Sciatic nerve (tissue), 2 donors: ENCODE measurements around the gene APOL2. TPM values are rescaled to one million over a fixed set of nuclear protein-coding genes. Genes with fewer than 3 reads are reported as not detected.
A peak's percentile ranks its signal among the peaks of the same experiment; 100 is the strongest.
"Not testable (repeated sequence)": the region's sequence is repeated elsewhere in the genome, so short reads cannot be mapped to it uniquely, and the experiment has no call there.

Experiments used
- ATAC-seq: fragments of 200-7000 bp; cut with Tn5 transposase; one replicate; pipeline ENCODE4 v1.9.1; 2020; ENCODE audit warnings: mild to moderate bottlenecking, moderate library complexity
- DNase-seq: peaks from one replicate; pipeline ENCODE4 v3.0.0-alpha.2; 2020; ENCODE audit warnings: low spot score
- intact Hi-C: fragments of 100-400 bp; cut with DNase I; formaldehyde crosslinking; loops from one replicate; pipeline ENCODE4 v1.14.2; 2022
- microRNA-seq: library from miRNA; unstranded; fragments of <30 nt; microRNA quantifications from one replicate; pipeline ENCODE4 v1.2.0, GENCODE V29; 2020
- total RNA-seq: library from RNA; stranded (reverse); fragmentation: NEBNext Ultra II Directional; extraction: Animal tissue kit (Norgen Biotek cat#: 25700); gene quantifications from one replicate; pipeline ENCODE4 v1.2.1, GENCODE V29; 2021
- donor health status: DM: no; HTN: no; CAD: no.
- donor health status: DM: no; HTN: no; CAD: no.

The APOL2 gene
- total RNA-seq, 1 donor from 2014 or later = 65.8 TPM

DNA sequence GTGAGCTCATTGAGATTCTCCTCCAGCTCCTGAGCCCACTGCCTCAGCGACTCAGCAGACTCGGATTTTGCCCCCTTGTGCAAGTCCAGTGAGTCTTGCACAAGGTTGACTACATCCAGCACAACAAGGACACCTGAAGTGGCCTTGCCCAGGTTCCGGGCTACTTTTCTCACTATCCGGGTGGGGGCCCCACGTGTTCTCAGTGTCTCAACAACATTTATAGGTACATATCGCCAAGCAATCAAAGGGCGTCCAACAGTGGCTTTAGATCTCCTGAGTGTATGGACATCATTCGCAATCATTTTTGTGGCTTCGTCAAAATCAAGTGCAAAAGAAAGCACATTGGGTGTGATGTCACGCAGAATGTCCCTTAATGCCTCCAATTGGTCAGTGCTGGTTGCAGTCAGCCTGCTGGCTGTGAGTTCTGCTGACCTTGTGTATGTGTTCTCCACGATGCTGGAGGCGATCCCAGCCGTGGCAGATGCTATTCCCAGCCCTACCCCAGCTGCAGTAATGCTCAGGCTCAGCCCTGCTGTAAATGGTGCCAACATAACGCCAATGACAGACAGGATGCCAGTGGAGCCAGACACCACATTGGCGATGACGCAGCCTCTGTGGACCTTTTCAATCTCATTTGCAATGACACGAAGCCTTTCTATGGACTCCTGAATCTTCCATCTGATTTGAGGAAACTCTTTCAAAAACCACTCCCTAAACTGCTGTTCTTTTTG lies 48.1 kb downstream of the APOL2 start:
- intact Hi-C loops = no loop called here
- ATAC-seq (peak; percentile 69), DNase-seq (no peak)

DNA sequence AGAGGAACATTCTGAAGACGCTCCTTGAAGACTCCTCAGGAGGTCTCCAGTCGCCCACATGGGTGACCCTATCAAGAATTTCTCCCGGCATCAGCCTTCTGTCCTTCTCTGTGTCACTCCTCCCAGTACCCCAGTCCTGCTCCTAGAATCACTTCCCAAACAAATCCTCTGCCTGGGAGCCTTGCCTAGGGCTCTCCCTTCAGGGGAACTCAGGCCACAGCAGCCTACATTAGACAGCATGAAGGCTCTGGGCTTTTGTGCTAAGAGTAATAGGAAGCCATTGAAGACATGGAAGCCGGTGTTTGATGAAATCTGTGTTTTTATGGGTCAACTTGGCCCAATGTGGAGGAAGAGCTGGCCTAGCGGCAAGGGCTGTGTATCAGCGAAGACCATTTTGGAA lies 51.5 kb downstream of the APOL2 start:
- DNase-seq, ATAC-seq, intact Hi-C loops: not testable (repeated sequence)

DNA sequence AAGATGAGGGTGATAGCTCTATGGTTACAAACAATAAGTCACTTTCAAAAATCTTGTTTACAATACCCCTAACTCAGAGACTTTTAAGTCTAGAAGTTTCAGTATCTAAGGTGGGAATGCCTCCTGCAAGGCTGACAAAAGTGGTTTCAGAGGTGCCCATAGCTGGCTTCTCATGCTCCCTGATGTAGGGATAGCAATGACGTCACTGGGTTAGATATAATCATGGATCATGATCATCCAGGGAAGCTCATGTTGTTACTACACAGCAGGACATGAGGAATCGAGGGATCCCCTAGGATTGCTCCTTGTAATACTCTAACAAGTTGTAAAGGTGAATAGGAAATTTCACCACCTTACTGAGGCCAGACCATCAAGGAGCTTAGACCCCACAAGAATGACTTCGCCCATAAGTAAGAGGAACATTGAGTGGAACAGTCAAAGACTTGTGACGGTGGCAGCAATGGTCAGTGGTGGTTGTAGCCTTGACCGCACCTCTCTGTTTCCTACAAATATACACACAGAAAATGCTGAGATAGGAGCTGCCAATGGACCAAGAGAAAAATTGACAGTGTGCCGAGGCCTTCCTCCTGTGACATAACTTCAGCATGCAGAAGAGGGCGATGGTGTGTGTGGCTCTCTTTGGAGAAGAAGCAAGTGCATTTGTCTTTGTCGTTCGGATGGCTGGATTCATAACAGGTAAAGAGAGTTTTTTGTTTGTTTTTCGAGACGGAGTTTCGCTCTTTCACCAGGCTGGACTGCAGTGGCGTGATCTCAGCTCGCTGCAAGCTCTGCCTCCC lies 53.3 kb downstream of the APOL2 start:
- no peak for ATAC-seq
- intact Hi-C loops = no loop called here

DNA sequence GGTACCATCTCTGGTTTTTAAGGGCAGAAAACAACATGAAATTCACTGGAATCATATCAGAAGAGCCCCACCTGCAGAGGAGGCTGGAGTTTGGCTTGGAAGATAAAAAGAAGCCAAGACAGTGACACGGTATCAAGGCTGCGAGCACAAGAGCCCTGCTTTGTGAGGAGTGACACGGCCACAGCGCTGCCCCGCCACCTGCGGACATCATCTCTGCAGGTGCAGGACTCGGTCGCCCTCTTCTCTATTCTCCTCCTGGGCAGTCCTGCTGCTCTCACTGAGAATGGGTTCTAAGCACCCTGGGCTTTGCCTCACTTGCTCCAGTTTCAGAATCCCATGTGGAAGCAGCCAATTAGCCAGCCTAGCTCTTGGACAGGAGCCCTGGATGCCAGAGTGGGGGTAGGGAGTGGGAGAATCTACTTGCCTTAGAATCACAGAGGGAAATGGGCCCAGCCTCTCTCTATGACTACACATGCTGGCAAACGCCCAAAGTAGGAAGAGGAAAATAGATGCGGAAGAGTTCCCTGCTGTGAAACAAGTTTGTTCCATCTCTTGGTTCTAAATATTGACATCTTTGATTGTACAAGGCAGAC lies 54.8 kb downstream of the APOL2 start:
- intact Hi-C loops = no loop called here
- ATAC-seq = no peak
- DNase-seq = no peak

More for the DNA sequence above, 53.3 kb downstream of the APOL2 start:
- no peak for DNase-seq

DNA sequence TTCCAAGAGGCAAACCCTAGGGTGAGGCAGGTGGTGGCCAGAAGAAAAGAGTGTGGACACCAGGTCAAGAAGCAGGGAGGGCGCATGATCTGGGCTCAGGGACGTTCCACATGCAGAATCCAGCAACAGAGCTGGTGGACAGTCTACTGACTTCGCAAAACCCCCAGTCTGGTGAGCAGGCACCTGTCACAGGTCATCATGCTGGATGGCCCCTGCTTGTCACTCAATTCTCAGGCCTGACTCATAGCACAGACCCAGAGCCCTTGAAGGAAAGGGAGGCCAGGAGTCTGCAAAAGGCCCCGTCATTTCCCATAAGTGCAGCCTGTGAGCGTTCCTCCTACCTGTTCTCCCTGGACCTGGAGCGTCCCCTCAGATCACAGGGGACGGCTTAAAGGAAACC lies 55.9 kb downstream of the APOL2 start:
- DNase-seq (no peak), ATAC-seq (no peak)
- intact Hi-C loops = no loop called here

DNA sequence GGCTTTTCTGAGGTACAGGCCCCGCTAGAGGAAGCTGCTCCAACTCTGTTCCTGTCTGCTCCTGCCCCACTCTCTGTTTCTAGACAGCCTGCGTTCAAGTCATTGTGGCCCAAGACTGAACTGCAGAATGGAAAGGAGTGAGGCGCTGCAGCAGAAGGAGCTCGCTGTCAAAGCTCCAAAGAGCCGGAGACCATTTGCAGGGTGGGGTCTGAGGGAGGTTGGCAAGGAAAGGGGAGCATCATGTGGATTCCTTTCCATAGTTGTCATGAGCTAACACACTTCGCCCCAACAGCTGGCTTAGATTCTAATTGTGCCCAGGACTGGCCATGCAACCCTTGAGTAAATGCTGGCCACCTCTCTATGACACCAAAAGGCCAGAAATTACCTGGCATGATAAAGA lies 56.5 kb downstream of the APOL2 start:
- DNase-seq = no peak
- no peak for ATAC-seq
- intact Hi-C loops = no loop called here

DNA sequence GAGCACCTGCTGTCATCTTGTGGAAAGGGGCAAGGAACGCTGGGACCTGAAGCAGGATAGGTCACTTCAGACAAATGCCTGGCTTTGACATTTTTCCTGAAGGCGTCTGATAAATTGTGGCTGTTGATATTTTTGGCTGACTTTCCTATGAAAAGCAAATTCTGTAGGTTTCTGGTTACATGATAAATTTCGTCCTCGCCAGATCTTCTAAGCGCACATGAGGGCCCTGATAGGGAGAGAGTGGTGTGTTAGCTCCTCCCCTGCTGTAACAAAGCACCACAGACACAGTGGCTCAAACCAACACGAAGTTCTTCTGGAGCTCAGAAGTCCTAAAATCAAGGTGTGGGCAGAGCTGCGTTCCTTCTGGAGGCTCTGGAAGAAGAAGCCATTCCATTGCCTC lies 57.3 kb downstream of the APOL2 start:
- no peak for DNase-seq
- ATAC-seq = no peak
- intact Hi-C loops = no loop called here

DNA sequence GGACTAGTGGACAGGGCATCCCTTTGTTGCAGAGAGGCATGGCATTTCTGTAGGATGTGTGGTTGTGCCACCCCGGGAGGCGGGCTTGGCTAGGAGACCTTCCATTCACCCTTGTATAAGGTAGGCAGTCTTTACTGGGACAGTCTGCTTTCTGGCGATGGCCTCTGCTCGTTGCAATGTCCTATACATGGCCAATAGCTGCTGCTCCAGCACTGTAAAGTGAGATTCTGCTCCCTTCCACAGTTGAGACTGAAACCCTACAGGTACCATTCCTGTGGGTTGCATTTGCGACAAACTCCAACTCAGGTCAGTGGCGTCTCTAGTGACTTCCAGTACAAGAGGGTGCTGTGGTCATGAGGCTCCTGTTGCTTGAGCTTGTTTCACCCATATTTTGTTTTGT lies 58.4 kb downstream of the APOL2 start:
- intact Hi-C loops = loop anchor here (2.0 kb wide), 1 partner anchor 118 kb away; no protein-coding TSS in a partner anchor
- DNase-seq (no peak), ATAC-seq (no peak)

DNA sequence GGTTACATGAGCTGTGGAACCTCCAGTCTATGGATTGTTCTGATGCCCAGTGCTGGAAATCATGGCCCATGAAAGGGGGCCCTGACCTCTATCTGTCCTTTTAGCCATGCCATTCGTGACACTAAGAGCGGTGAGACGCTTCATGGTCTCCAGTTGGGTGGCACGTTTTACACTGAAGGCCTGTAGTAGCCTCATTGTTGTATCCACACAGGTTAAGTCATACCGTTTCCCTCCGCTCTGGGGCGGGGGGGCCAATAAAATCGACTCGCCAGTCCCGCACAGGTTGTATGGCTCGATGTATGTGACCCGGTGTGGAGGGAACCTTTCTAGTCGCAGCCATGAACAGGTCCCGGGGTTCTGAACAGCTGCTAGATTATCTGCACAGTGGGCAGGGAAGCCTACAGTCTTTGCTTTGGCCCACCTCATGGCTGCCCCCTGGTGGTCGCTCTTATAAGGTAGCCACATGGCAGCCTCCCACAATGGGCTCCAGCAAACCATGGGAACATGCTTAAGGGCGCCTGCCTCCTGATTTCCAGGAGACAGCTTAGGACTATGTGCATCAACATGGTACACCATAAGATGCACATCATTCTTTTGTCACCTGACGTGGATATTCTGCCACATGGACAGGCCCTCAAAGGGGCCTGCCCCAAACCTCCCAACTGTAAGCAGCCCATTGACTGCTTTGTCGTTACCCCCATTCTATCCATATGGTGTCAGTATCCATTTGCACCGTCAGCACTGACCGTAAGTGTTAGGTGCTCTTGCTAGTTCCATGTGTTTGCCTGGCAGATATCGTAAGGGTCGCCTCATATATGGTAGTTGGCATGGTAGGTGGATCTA lies 59.1 kb downstream of the APOL2 start:
- intact Hi-C loops = loop anchor here (2.0 kb wide), 1 partner anchor 117 kb away; no protein-coding TSS in a partner anchor
- DNase-seq = peak; percentile 94
- ATAC-seq = peak; percentile 95

DNA sequence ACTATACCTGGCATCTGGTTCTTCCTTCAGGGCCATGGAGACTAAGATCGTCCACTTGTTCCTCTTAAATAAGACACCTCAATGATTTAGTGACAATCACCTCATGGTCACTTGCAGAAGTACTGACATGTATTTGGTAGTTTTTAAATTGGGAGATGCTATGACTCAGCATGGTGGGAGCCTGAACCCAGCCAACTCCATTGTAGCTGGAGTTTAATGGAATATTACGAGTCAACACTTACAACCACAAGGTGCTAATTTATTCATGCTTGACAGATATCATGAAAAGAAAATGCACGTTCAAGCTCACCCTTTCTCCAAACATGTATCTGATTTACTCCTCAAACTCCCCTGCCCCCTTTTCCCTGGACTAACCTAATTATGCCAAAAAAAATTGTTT lies 62.2 kb downstream of the APOL2 start:
- DNase-seq (no peak), ATAC-seq (no peak)
- intact Hi-C loops = no loop called here

Small RNA genes within 50 kb of the gene (microRNA-seq; reads per million reads assigned to microRNA genes)
- gene MIR6819 = not detected

Other genes starting within 250 kb of the APOL2 start
- 77.7 TPM for gene RBFOX2, start 210.7 kb downstream of the APOL2 start, total RNA-seq
- 77.2 TPM for gene APOL3, start 78.8 kb downstream of the APOL2 start, total RNA-seq
- gene APOL4, start 37.7 kb downstream of the APOL2 start, total RNA-seq = 9.8 TPM
- 35.3 TPM for gene APOL1, start 13.6 kb upstream of the APOL2 start, total RNA-seq
- gene MYH9, start 148.4 kb upstream of the APOL2 start, total RNA-seq = 973 TPM
- gene TXN2, start 242.1 kb upstream of the APOL2 start, total RNA-seq = 45.4 TPM